Subcutaneous adipose tissue (tissue), 4 donors: ENCODE results near the gene CBFA2T3. TPM values are rescaled to one million over a fixed set of nuclear protein-coding genes. Genes with fewer than 3 reads are reported as not detected.

Source experiments
- total RNA-seq, 4 donors: library from RNA; depleted of rRNA; stranded (reverse); fragments of >200 nt; gene quantifications; one replicate each; pipeline ENCODE4 v1.1.0, GENCODE V29; 2016
- TF ChIP-seq, protein P1 (sequence below): fragments of 450-650 bp; IDR thresholded peaks from one replicate; pipeline ENCODE4 v1.5.1; 2016; ENCODE audit warnings: low read depth, mild to moderate bottlenecking, control low read depth, antibody characterized with exemption, moderate library complexity

Gene CBFA2T3
- total RNA-seq, 4 donors from 2014 or later: 0.49 to 6.6 (median 1.1) TPM

- TF ChIP-seq, protein P1, sequence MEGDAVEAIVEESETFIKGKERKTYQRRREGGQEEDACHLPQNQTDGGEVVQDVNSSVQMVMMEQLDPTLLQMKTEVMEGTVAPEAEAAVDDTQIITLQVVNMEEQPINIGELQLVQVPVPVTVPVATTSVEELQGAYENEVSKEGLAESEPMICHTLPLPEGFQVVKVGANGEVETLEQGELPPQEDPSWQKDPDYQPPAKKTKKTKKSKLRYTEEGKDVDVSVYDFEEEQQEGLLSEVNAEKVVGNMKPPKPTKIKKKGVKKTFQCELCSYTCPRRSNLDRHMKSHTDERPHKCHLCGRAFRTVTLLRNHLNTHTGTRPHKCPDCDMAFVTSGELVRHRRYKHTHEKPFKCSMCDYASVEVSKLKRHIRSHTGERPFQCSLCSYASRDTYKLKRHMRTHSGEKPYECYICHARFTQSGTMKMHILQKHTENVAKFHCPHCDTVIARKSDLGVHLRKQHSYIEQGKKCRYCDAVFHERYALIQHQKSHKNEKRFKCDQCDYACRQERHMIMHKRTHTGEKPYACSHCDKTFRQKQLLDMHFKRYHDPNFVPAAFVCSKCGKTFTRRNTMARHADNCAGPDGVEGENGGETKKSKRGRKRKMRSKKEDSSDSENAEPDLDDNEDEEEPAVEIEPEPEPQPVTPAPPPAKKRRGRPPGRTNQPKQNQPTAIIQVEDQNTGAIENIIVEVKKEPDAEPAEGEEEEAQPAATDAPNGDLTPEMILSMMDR: no peak
Measured at GRCh38 chr16:88892065-88892464, 84.9 kb downstream of the CBFA2T3 start.

DNA sequence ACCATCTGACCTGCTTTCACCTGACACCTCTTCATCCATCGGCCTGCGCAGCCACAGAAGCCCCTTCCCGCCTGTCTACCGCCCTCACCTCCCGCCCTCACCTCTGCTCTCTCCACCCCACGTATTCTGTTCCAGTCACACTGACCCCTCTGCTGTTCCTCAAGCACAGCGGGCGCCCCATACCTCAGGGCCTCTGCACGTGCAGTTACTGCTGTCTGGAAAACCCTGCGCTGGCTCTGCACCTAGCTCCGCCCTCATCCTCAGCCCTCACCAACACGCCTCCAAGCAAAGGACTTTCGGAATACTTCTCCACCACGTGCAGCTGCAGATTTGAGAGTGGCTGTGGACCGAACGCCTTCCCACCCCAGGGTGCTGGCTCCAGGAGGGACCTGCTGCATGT, 85.9 kb downstream of the CBFA2T3 start:
- TF ChIP-seq, protein P1: no peak

DNA sequence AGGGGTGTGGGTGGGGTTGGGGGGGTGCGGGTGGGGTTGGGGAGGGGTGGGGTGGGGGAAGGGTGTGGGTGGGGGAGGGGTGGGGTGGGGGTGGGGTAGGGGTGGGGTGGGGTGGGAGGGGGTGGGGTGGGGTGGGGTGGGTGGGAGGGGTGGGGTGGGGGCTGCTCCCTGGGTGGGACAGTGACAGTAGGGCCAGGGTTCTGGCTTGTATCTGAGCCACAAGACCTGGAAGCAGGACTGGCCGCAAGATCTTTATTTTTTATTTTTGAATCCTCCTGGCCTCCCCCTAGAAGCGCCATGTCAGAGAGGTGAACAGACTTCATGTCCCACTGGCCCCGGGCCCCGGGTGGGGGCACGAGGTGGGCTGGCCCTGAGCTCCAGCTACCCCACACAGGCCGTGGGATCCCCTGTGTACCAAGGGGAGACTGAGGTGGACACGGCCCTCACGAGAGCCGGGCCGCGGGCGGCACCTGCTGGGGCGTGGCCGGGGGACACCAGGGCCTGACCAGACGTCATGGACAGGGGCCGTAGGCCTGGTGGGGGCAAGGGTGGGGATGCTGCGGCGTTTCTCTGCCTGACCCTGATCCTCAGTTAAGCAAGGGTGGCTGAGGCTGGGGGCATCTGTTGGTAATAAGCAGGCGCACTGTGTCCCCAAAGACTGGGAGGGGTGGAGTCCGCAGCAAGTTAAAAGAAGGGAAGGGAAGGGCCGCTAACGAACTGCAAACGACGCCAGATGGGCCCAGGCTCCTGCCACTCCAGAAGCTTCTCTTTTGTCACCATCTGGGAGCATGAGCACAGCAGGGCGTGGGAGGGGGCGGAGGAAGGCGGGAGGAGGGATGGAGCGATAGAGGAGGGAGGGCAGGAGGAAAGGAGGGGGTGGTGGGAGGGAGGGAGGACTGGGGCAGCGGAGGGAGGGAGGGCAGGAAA, 88.3 kb downstream of the CBFA2T3 start:
- TF ChIP-seq, protein P1: no peak

- TF ChIP-seq, protein P1: no peak
Measured at GRCh38 chr16:88888057-88888456, 89.0 kb downstream of the CBFA2T3 start.

- TF ChIP-seq, protein P1: no peak
Measured at GRCh38 chr16:88886845-88887521, 90.0 kb downstream of the CBFA2T3 start.

GRCh38 chr16:88886420-88886844, 90.6 kb downstream of the CBFA2T3 start:
- TF ChIP-seq, protein P1: no peak

DNA sequence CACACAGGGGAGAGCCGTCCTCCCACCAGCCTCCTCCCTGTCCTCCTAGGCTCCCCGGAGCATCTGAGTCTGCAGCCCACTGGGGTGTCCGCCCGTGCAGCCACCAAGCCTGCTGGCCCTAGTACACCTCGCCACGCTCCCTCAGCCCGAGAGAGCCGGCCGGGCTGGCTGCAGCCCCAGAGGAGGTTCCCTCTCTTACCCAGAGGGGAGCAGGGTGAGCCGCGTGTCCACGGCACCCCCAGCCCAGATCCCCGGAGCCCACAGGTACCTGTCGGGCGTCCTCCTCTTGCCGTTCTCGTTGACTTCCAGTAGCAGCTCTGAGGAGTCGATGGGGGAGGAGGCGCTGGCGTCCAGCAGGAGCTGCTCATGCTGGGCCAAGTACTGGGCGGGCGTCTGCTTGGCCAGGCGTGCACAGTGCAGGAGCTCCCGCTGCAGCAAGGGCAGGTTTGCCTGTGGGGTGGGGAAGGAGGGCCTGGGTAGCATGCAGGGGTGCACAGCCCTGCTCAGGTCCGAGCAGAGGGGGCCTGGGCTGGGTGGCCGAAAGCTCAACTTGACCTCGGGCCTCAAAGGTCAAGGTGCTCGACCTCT, 91.2 kb downstream of the CBFA2T3 start:
- TF ChIP-seq, protein P1: no peak
